Coronary artery (tissue), 2 donors: Measurements from ENCODE around the gene CLCNKA.
A peak's percentile ranks its signal among the peaks of the same experiment; 100 is the strongest.
"Not testable (repeated sequence)": the region's sequence is repeated elsewhere in the genome, so short reads cannot be mapped to it uniquely, and the experiment has no call there.

Source experiments
- DNase-seq: peaks from one replicate; pipeline ENCODE4 v3.0.0-alpha.2; 2017; ENCODE audit warnings: low spot score
- H3K27ac ChIP-seq, 2 donors: fragments of 200-600 bp; sonication (generic); one replicate each; pipeline ENCODE4 v1.5.1; 2016 to 2019
- H3K4me3 ChIP-seq: fragments of 200-600 bp; sonication (generic); 2 replicates; pipeline ENCODE4 v1.5.1; 2016; ENCODE audit warnings: mild to moderate bottlenecking, moderate library complexity
- CTCF ChIP-seq: fragments of 200-600 bp; sonication (generic); IDR thresholded peaks from one replicate; pipeline ENCODE4 v1.5.1; 2019; ENCODE audit warnings: antibody characterized with exemption

CLCNKA gene

GRCh38 chr1:15997637-15998280, 24.1 kb upstream of the CLCNKA start:
- TF ChIP-seq CTCF: no peak
- no peak for DNase-seq
- Histone ChIP-seq H3K4me3 (no peak overlapping the region), H3K27ac (no peak overlapping the region)

DNA sequence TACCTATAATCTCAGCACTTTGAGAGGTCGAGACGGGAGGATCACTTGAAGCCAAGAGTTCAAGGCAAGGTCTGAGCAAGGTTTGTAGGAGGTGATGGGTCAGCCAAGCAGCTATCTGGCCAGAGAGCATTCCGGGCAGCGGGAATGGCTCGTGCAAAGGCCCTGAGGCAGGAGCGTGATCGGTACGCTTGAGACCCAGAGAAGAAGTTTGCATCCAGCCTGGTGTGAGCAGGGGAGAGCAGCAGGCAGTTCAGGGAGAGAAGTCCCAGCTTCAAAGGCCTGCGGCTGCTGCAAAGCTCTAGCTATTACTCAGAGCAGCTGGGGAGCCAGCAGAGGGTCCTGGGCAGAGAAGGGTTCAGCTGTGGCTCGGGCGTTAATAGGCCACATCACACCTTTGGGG, 22.9 kb upstream of the CLCNKA start:
- Histone ChIP-seq H3K4me3 (no peak overlapping the region), H3K27ac (no peak overlapping the region)
- no peak for TF ChIP-seq CTCF
- DNase-seq: peak; percentile 55

DNA sequence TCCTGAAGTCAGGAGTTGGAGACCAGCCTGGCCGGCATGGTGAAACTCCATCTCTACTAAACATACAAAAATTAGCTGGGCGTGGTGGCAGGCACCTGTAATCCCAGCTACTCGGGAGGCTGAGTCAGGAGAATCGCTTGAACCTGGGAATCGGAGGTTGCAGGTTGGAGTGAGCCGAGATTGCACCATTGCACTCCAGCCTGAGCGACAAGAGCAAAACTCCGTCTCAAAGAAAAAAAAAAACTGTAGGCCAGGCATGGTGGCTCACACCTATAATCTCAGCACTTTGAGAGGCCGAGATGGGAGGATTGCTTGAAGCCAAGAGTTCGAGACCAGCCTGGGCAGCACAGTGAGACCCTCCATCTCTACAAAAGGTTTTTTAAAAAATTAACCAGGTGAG, 20.6 kb upstream of the CLCNKA start:
- H3K4me3 ChIP-seq, H3K27ac ChIP-seq, DNase-seq: not testable (repeated sequence)

- DNase-seq: no peak
- Histone ChIP-seq H3K4me3 (no peak overlapping the region), H3K27ac (no peak overlapping the region)
- no peak for TF ChIP-seq CTCF
Observed at GRCh38 chr1:16005597-16005996, 16.2 kb upstream of the CLCNKA start.

DNA sequence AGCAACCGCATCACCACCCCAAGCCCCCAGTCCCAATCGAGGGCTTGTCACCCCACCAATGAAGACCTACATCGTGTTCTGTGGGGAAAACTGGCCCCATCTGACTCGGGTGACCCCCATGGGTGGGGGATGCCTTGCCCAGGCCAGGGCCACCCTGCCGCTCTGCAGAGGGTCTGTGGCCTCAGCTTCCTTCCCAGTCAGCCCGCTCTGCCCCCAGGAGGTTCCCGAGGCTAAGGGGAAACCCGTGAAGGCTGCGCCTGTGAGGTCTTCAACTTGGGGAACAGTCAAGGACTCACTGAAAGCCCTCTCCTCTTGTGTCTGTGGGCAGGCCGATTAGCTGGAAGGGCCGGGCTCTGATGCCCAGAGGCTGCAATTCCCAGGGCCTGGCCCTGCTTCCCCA, 15.8 kb upstream of the CLCNKA start:
- no peak overlapping the region for H3K27ac ChIP-seq
- H3K4me3 ChIP-seq: no peak overlapping the region
- DNase-seq: no peak
- no peak for TF ChIP-seq CTCF

DNA sequence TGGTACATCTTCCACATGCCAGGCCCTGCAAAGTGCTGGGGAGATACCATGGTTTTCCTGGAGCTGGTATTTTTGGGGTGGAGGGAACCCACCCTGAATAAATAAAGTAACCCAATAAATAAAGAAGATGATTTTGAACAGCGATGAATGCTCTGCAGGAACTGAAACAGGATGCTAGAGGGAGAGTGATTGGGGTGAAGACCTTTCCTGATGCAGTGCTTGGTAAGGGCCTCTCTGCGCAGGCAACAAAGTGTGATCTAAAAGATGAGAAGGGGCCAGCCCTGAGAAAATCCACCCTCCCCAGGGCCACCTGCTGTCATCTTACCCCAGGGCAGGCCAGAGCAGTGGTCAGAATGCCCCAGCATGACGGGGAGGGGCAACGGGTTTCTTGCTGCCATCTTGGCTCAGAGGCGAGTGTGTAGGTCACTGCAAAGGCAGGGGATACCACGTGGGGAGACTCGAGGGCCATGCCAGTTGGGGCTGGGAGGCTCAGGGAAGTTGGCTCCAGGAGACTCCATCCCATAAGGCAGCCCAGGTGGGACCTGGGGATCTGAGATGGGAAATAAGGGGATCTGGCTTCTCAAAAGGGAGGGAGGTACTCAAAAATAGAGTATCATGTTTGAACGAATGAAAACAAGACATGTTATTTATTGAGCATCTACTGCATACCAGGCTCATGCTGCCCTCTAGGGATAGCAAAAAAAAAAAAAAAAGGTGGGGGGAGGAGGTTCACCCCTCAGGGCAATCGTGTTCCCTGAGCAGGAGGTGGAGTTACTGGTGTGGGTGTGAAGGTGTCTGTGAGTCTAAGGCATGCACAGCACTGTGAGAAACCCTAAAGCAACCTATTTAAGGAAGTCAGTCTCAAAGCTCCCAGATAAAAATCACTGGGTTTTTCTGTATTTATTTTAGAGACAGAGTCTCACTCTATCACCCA, 15.0 kb upstream of the CLCNKA start:
- no peak overlapping the region for H3K4me3 ChIP-seq
- TF ChIP-seq CTCF: no peak

DNA sequence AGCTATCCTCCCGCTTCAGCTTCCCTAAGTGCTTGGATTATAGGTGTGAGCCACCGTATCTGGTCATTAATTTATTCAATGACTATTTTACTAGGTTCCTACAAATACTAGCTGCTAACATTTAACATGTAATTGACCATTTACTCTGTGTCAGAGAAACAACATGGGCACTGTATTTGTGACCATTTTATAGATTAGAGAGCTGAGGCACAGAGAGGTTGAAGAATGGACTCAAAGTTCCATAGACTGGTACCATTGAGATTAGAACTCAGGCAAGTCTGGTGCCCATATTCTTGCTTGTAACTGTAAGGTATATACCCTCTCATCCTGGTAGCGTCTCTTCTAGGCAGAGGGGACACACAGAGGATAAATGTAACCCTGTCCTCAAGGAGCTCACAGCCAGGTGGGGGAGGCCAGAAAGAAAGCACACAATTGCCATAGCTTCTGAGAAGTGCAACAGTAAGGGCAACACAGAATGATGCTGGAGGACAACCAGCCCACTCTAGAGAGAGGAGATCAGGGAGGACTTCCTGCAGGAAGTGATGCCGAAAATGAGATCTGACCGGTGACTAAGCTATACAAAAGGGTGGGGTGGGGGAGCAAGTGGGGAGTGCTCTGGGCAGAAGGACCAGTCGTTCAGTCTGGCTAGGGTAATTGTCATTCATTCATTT, 14.0 kb upstream of the CLCNKA start:
- no peak overlapping the region for H3K27ac ChIP-seq
- H3K4me3 ChIP-seq: no peak overlapping the region
- TF ChIP-seq CTCF: no peak
- no peak for DNase-seq

More for the DNA sequence above, 15.0 kb upstream of the CLCNKA start:
- DNase-seq: no peak
- H3K27ac ChIP-seq: no peak overlapping the region
